GM19099 (cell line): ENCODE data around the gene TBCD.

Source experiments
- POLR2A ChIP-seq: IDR thresholded peaks from 3 replicates; pipeline ENCODE4 v1.6.1; 2011; ENCODE audit warnings: low read depth; ENCODE audit not compliant: insufficient read length; ENCODE audit errors: extremely low read depth

Gene TBCD

DNA sequence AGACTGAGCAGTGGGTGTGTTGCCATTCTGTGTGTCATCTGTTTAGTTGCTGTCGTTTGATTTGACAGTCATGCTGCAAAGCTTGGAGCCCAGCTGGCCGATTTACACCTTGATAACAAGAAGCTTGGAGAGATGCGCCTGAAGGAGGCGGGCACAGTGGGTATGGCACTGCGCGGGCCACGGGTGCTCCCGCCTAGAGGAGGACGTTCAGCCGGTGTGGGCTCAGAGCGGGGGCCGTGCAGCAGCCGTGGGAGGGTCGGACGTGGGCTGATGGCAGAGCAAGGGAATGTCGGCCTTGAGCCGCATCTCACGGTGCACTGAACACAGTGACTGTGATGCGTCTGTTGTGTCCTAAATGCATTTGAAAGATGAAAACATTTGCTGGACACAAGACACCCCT, 31.7 kb upstream of the TBCD start:
- TF ChIP-seq POLR2A = no peak

DNA sequence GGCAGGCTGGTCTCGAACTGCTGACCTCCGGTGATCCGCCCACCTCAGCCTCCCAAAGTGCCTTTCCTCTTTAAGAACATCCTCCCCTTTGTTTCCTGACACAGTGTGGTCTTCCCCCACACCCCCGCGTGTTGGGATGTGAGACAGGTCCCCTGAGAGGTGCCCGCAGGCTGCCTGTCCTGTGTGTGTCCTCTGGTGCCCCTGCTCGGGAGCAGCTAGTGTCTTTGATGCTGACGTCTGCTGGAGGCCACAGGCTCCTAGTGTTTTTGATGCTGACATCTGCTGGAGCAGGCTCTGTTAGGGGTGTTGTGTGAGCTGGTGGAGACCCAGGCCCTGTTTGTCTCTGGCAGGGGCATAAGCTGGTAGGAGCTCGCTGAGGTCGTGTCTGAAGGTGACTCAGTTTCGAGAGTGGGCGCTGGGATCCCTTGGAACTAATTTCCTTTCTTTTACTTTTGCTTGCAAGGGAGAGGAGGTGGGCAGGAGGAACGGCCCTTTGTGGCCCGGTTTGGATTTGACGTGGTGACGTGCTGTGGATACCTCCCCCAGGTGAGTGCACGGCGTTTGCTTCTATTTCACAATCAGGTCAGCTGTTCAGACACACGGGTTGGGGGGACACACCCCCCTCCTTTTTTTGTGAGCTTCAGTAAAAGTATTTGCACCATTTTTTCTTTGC, 29.4 kb upstream of the TBCD start:
- no peak for TF ChIP-seq POLR2A

DNA sequence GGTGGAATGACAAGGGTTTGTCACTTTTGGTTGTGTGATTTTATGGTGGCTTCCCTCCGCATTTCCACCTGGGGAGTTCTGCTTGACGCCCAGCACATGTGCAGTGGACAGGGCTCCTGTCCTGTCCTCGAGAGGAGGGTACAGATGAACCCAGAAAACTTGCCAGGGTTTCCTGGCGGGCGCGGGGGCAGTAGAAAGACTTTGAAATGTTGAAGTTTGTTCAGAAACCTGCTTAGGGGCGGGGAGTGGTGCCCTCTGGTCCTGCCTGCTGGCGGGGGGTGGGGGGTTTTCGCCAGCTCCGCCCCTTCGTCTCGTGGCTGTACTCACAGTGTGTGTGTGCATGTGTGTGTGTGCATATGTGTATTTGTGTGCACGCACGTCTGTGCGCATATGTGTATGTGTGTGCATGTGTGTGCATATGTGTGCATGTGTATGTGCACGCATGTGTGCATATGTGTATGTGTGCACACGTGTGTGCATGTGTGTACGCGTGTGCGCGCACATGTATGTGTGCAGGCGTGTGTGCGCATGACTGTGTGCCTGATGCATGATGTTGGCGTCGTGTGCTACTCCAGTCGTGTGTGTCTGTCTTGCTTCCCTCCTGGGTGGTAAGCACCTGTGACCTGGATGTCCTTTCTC, 28.6 kb upstream of the TBCD start:
- no peak for TF ChIP-seq POLR2A

DNA sequence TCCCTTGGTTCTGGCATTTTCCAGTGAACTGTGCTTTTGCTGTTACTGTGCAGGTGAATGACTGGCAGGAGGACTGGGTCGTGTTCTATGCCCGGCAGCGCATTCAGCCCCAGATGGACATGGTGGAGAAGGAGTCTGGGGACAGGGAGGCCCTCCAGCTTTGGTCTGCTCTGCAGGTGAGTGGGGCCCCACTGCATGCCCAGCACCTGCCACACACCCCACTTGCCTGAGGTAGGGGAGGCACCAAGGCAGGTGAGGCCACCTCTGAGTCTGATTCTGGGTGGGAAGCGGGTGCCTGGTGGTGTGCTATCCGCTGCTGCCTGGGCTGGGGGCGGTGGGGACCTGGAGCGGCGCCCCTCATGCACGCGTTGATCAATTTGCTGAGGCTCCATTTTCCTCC, 25.4 kb upstream of the TBCD start:
- TF ChIP-seq POLR2A = no peak

DNA sequence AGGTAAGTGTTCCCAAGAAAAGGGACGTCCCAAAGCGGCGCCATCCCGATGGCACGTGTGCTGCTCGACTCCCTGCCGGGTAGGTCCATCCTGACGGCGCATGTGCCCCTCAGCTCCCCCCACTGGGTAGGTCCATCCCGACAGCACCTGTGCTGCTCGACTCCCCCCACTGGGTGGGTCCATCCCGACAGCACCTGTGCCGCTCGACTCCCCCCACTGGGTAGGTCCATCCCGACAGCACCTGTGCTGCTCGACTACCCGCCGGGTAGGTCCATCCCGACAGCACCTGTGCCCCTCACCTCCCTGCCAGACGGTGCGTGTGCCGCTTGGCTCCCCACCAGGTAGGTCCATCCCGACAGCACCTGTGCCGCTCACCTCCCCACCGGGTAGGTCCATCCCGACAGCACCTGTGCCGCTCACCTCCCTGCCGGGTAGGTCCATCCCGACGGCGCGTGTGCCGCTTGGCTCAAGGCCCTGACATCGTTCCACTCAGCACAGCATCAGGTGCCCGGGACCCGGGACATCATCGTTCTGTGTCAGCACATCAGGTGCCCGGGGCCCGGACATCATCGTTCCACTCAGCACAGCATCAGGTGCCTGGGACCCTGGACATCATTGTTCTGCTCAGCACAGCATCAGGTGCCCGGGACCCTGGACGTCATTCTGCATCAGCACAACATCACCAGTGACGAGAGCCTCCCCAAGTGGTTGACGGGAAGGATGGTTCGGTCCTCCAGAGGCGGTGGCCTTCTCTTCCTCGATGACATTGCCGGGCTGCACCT, 22.2 kb upstream of the TBCD start:
- TF ChIP-seq POLR2A = no peak

DNA sequence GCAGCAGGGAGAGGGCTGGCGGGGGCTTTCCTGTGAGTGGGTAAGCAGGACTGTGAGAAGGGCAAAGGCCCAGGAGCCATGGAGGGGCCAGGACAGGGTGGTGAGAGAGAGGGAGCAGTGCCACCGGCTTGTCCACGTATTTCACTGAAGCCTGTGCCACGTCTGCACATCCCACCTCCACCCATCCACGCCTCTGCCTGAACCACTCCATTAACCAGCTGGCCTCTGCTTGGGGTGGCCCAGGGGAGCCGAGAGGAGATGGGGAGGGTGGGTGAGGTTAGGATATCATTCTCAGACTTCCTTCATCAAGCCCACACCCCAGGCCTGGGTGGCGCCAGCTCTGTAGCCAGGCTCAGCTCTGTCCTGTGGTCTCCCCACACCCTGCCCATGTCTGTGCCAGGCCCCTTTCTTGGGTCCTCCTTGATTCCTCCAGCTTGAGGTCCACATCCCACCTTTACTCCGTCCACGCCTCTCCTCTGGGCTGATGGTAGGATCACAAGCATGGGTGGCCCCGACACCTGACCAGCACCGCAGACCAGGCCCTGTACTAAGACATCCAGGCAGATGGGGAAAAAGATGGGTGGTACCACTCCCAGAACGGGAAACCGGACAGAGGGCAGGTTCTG, 19.6 kb upstream of the TBCD start:
- no peak for TF ChIP-seq POLR2A

DNA sequence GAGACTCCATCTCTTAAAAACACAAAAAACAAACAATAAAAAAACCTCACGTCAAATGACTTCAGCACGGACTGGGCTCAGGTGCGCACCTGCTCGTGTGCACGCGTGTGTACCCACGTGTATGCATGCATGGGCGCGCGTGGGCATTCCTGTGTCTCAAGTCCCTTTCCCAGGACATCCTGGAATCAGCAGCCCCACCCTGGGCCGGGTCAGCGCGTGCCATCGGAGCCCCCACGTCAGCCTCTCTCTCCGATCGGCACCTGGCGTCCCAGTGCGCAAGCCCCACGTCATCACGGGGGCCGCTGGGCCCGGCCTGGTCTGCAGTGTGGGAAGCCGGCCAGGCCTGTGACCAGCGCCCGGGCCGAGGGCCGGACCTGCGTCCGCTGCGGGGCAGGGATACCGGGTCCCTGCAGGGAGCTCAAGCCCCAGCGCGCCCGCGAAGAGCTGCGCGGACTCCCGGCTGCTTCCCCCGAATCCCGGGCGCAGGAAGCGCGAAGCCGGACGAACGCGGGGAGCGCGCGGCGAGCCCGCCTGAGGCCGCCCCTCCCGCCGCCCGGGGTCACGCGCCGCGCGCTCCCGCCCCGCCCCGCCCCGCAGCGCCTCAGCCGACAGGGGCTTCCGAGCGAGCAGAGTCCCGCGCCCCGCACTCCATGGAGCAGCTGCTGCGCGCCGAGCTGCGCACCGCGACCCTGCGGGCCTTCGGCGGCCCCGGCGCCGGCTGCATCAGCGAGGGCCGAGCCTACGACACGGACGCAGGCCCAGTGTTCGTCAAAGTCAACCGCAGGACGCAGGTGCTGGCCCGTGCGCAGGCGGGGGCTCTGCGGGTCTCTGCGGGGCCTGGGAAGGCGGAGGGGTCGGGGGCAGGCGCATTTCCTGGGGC, 16.6 kb upstream of the TBCD start, which contains the start of gene FN3K:
TSS of gene FN3K (plus strand) at position 629 of the 880 bp plus-strand sequence. CDS start at position 651, 22 bp downstream.
- TF ChIP-seq POLR2A = no peak

DNA sequence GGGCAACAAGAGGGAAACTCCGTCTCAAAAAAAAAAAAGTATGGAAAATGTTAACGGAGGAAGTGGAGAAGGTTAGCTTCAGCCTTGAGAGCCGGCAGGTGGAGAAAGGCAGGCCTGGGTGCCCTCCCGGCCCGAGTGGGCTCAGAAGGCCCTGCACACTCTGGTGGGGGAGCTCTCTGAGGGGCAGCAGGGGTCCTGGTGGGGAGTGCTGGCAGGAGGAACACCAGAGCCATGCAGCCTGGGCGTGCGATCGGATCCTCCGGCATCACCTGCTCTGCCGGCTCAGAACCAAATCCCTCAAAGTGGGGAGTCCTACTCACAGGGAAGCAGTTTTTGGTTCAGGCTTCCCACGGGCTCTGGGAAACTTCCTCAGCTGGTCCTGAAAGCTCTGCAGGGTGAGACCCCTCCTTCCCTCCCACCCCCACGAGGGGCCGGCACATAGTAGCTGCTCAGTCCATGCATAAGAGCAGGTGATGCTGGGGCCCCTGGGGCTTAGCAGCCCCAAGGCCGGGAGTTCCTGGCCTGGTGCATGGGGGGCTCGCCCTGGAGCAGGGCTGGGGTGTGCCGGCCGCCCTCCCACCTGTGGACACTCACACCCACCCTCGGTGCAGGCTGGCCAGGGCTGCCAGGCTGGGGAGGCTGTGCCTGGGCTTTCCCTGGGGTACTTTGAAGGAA, 15.2 kb upstream of the TBCD start:
- TF ChIP-seq POLR2A = no peak

DNA sequence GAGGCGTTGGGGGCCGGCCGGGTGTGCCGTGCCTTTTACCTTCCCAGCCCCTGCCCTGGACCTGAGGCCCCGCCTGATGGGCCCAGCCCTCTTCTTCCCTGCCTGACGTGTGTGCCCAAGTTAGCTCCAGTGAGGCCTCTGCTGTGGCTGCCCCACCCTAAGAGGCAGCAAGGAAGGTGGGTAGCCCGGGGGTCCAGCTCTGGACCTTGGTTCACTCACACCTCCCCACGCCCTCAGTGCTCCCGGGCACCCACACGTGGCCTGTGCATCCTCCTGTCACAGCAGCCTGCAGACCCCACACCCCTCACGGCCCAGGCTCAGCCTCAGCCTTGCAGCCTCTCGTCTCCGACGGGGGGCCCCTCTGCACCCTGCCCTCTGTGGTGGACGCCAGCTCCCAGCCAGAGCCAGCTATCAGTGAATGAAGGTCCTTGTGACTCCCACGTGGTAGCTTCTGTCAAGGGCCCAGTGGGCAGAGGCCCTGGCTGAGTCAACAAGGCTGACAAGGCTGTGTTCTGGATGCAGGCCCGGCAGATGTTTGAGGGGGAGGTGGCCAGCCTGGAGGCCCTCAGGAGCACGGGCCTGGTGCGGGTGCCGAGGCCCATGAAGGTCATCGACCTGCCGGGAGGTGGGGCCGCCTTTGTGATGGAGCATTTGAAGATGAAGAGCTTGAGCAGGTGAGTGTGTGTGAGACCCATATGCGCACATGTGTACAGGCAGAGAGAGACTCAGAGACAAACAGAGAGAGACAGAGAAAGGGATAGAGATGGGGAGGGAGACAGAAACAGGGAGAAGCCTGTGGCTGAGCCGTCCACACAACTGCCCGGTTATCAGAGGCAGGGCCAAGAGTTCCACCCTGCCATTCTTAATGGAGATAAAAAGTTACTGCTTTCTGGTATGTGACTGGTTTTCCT, 13.6 kb upstream of the TBCD start:
- TF ChIP-seq POLR2A = no peak

DNA sequence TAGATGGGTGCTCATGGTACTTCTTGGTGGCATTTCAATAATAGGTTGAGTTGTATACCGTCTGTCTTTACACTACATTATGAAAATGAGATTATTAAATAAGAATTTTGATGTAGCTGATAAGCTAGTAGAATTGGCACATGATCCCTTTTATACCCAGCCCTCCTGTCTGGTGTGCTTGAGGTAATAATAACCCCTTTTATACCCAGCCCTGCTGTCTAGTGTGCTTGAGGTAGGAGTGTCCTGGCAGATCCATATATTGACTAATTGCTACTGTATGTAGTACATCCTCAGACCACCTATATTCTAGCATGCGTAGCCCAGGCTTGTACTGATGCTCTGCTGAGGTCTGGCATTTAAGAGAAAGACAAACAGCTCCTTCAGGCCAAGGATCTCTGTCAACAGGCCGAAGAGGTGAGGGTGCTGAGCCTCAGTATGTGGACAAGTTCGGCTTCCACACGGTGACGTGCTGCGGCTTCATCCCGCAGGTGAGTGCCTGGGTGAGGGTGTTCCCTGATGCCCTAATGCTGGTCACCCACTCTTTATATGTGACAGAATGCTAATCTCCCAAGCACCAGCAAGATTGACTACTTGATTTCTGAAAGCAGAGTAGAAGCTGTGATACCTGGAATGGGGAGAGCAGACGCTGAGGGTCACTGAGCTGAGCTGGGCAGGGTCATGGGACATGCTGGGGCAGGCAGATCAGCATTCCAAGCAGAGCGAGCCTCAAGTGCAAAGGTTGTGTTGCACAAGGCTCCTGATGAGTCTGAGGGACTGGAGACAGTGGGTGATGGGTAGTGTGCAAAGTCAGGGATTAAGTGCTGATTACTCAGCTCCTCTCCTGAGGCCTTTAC, 10.7 kb upstream of the TBCD start:
- no peak for TF ChIP-seq POLR2A

DNA sequence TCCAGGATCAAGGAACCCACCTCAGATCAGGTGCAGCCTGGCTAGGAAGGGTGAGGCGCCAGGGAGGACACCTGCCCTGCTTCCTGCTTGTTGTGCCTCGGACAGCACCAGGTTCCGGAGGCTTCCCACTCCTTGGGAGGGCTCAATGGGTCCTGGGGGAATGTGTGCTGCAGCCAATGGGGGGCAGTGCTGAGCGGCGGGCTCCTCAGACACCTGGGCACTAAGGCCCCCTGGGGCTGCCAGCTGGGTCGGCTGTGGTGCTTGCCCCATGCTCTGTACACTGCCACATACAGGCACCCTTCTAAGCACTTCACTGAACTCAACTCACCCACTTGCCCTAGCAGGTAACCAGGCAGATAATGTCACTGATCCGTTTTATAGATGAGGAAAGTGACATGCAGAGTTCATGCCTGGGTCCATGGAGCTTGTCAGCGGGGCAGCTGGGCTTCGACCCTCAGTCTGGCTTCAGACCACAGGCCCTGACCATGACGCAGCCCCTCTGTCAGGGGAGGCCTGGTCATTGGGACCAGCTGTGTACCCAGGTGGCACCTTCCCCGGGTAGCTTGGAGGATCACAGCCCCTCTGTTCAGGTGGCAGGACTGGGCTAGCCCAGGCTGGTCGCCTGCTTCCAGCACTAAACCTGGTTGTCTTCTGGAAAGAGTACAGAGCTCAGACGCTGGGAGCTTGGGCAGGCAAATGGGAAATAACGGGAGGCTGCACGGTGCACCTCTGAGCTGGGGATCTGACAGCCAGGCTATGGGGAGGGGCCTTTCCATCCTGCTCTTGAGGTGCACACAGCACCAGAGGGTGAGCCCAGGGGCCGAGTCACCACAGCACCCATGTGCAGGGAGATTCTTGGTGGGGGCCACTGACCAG, 8.3 kb upstream of the TBCD start:
- no peak for TF ChIP-seq POLR2A

DNA sequence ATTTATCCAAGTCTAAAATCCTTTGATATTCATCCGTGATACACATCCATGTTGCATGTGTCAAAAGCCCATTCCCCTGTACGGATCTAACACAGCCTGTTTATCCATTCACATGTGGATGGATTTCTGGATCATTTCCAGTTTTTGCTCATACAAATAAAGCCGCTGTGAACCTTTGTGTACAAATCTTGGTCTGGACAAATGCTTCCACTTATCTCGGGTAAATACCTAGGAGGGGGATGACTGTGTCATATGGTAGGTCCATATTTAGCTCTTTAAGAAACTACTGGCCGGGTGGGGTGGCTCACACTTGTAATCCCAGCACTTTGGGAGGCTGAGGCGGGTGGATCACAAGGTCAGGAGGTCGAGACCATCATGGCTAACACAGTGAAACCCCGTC, 6.3 kb upstream of the TBCD start:
- no peak for TF ChIP-seq POLR2A

DNA sequence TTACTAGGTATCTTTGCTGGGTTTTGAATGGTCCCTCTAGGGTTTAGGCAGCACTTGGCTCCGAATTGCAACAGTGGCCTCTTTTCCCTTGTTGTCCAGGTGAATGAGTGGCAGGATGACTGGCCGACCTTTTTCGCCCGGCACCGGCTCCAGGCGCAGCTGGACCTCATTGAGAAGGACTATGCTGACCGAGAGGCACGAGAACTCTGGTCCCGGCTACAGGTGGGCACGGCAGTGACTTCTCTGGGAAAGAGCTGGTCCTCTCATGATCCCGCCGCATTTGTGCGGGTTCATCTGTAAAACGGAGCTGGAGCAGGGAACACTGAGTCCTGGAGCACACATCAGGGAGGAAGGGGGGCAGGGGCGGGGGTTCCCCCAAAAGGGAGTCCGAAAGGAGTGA, 3.1 kb upstream of the TBCD start:
- TF ChIP-seq POLR2A = no peak
